Gastrocnemius medialis (tissue), 4 donors: ENCODE measurements around the gene FOXM1.

Experiments
- CTCF ChIP-seq, 5 experiments: fragments of 450-650 bp in 3 of 5; fragments of 200-600 bp in 2 of 5; sonication (generic) in 2 of 5; IDR thresholded peaks in 4 of 5; conservative IDR thresholded peaks in 1 of 5; 1 replicate in 4 of 5; 2 replicates in 1 of 5; pipeline ENCODE4 v1.5.1; 2016 to 2019; ENCODE audit warnings: antibody characterized with exemption in 5 of 5, mild to moderate bottlenecking in 3 of 5, moderate library complexity in 3 of 5
- POLR2A ChIP-seq, 2 donors: fragments of 450-650 bp; IDR thresholded peaks; one replicate each; pipeline ENCODE4 v1.6.1; 2017; ENCODE audit warnings: antibody characterized with exemption in 2 of 2, mild to moderate bottlenecking in 2 of 2, moderate library complexity in 2 of 2

- TF ChIP-seq CTCF (IDR thresholded peaks at IDR 0.05 in 4 of 5, conservative IDR thresholded peaks at IDR 0.05 in 1 of 5) (no peak), POLR2A (IDR thresholded peaks at IDR 0.05) (no peak)
Measured at GRCh38 chr12:2855546-2855945, 21.4 kb downstream of the FOXM1 start.
